Measurements from ENCODE around the gene CHMP4A.

The CHMP4A gene

GRCh38 chr14:24177041-24177825 is 36.1 kb downstream of the CHMP4A start:
- no peak for DNase-seq

- no peak for DNase-seq
These were observed 36.7 kb downstream of the CHMP4A start for GRCh38 chr14:24176599-24176998.

GRCh38 chr14:24172871-24173281 is 40.4 kb downstream of the CHMP4A start:
- no peak for DNase-seq

GRCh38 chr14:24172261-24172860 is 40.9 kb downstream of the CHMP4A start:
- peak; percentile 3 for DNase-seq

- peak; percentile 99 for DNase-seq
These were observed 41.6 kb downstream of the CHMP4A start, which contains the start of gene REC8 for GRCh38 chr14:24171422-24172260. TSS of gene REC8 (plus strand) at chr14:24172080. CDS start at chr14:24172553, 473 bp downstream.

GRCh38 chr14:24167469-24168114 is 45.7 kb downstream of the CHMP4A start:
- no peak for DNase-seq

GRCh38 chr14:24165785-24166184 is 47.5 kb downstream of the CHMP4A start:
- no peak for DNase-seq

GRCh38 chr14:24164518-24164991 is 48.7 kb downstream of the CHMP4A start:
- DNase-seq = no peak

- DNase-seq = no peak
These were observed 51.2 kb downstream of the CHMP4A start for GRCh38 chr14:24162093-24162492.

- peak; percentile 95 for DNase-seq
These were observed 52.2 kb downstream of the CHMP4A start, which contains the start of gene IRF9 for GRCh38 chr14:24160850-24161804. TSS of gene IRF9 (plus strand) at chr14:24161265. CDS start at chr14:24162145, 880 bp downstream.

- no peak for DNase-seq
These were observed 52.8 kb downstream of the CHMP4A start for GRCh38 chr14:24160499-24160849.

- DNase-seq = no peak
These were observed 53.4 kb downstream of the CHMP4A start for GRCh38 chr14:24159777-24160498.

Data from NCI-H1105 (cell line).